ENCODE measurements around the gene MFSD6L. TPM values are rescaled to one million over a fixed set of nuclear protein-coding genes. Genes with fewer than 3 reads are reported as not detected.

MFSD6L gene
- total and polyA plus RNA-seq, 2 of the 13 experiments (the other 11 are each of a cell fraction or from before 2014, with no cell fraction given) = not detected

DNA sequence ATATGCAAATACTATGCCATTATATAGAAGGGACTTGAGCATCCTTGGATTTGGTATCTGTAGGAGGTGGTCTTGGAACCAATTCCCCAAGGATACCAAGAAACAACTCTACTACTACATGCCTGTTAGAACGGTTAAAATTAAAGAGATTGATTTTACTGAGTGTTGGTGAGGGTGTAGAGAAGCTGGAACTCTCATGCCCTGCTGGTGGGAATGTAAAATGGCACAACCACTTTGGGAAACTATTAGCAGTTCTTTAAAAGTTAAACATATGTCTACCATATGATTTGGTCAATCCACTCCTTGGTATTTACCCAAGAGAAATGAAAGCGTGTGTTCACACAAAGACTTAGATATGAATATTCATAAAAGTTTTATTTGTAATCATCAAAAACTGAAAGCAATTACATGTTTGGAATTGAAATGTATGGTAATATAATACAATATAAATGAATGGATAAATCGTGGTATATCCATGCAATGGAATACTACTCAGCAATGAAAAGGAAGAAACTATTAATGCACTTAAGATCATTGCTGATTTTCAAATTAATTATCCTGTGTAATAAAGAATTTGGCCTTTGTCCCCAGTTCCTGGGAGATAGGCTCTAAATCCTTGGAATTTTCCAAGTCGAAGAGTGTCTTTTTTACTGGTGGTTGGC, 7.8 kb downstream of the MFSD6L start:
- H4K20me1 ChIP-seq (ENCODE audit: insufficient read depth, low read length) = no peaks in the 10 kb centered on the region
- H3K36me3 ChIP-seq (replicated peaks in 1 of 2; ENCODE audit: control insufficient read depth in 1 of 2, insufficient read depth in 2 of 2, low read length in 2 of 2) = no peaks in the 10 kb centered on the region
- H3K79me2 ChIP-seq (ENCODE audit: insufficient read depth, low read length) = no peaks in the 10 kb centered on the region
- H3K4me2 ChIP-seq (ENCODE audit: low read depth, low read length) = no peak overlapping the region
- WGBS (ENCODE audit: low lambda C conversion rate) = 26% methylated on average over 4 of the region's 4 CpGs
- ATAC-seq = no peak
- ChIA-PET POLR2A (no interaction called here), CTCF (ENCODE audit: low intra/inter-chr PET ratio, low total read pairs) (no interaction called here)
- intact Hi-C loops (cut with micrococcal nuclease; ENCODE audit: unreplicated experiment) (no loop called here), in situ Hi-C loops (cut with HindIII; ENCODE audit: extremely low pct_ligation_motif_present, low pct_unique_long_range_greater_than_20kb) (no loop called here)
- H3K4me3 ChIP-seq (replicated peaks in 1 of 3; ENCODE audit: insufficient read depth in 1 of 3, low read depth in 2 of 3, low read length in 3 of 3) = no peak overlapping the region
- peak; percentile 26 for FAIRE-seq
- peaks cover 18% of the 10 kb centered on the region for H3K4me1 ChIP-seq (ENCODE audit: insufficient read depth, low read length)
- TF ChIP-seq WIZ (CRISPR knock-in tag; IDR thresholded peaks at IDR 0.05) (no peak), TEAD3 (CRISPR knock-in tag; optimal IDR thresholded peaks at IDR 0.05; ENCODE audit: borderline replicate concordance) (peak; percentile 76)
- H3K27ac ChIP-seq (ENCODE audit: extremely low read length, insufficient read depth, low read length) = no peak overlapping the region
- no peak overlapping the region for H2AFZ ChIP-seq (ENCODE audit: low read length)
- H3K27me3 ChIP-seq (ENCODE audit: control insufficient read depth in 1 of 2, insufficient read depth in 2 of 2, low read length in 2 of 2) = peaks cover 3 to 68% of the 10 kb centered on the region in 2 experiments
- BruUV-seq (replicated peaks) = no TSS peak
- no peaks in the 10 kb centered on the region for H3K9me3 ChIP-seq (ENCODE audit: low read length)
- H3K9ac ChIP-seq (ENCODE audit: insufficient read depth, low read depth, low read length) = no peak overlapping the region
- no peak for DNase-seq (ENCODE audit: low spot score)

DNA sequence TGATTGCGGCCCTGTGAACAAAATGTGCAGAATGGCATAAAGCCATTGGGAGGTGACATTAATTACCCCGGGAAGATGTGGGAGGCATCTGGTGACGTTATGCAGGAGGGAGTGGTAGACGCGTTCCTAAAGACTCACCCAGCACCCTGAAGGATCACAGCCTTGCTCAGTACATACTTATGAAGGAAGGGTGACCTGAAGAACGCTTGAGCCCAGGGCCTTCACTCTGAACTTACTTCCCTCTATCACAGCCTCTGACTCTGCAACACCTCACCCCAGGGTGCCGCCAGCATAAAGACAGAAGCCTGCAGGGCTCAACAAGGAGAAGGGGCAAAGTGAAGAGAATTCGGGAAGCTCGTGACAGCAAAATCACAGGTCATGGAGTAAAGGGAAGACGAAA, 9.4 kb downstream of the MFSD6L start:
- no peak overlapping the region for H3K9ac ChIP-seq (ENCODE audit: insufficient read depth, low read depth, low read length)
- H3K4me1 ChIP-seq (ENCODE audit: insufficient read depth, low read length) = peaks cover 18% of the 10 kb centered on the region
- H3K9me3 ChIP-seq (ENCODE audit: low read length) = no peaks in the 10 kb centered on the region
- H3K79me2 ChIP-seq (ENCODE audit: insufficient read depth, low read length) = no peaks in the 10 kb centered on the region
- H2AFZ ChIP-seq (ENCODE audit: low read length) = no peak overlapping the region
- CTCF ChIA-PET (ENCODE audit: low intra/inter-chr PET ratio, low total read pairs) = no interaction called here
- no peak for TF ChIP-seq GLI4 (CRISPR knock-in tag; IDR thresholded peaks at IDR 0.05; ENCODE audit: borderline replicate concordance)
- TF ChIP-seq ZNF619 (CRISPR knock-in tag; IDR thresholded peaks at IDR 0.05) = no peak
- TF ChIP-seq AGO2 (optimal IDR thresholded peaks at IDR 0.05; ENCODE audit: low read depth, low read length) = no peak
- TF ChIP-seq RAD21 (CRISPR knock-in tag; IDR thresholded peaks at IDR 0.05) = no peak
- no peak for TF ChIP-seq MBNL3 (CRISPR knock-in tag; conservative IDR thresholded peaks at IDR 0.05)
- no peak for TF ChIP-seq TSC22D2 (CRISPR knock-in tag; IDR thresholded peaks at IDR 0.05; ENCODE audit: borderline replicate concordance)
- no peak for TF ChIP-seq ZBTB7A (CRISPR knock-in tag; IDR thresholded peaks at IDR 0.05)
- in situ Hi-C loops (cut with HindIII; ENCODE audit: extremely low pct_ligation_motif_present, low pct_unique_long_range_greater_than_20kb) = no loop called here
- no peaks in the 10 kb centered on the region for H4K20me1 ChIP-seq (ENCODE audit: insufficient read depth, low read length)
- no peak overlapping the region for H3K27ac ChIP-seq (ENCODE audit: extremely low read length, insufficient read depth, low read length)
- FAIRE-seq = no peak
- no peak overlapping the region for H3K4me3 ChIP-seq (replicated peaks in 1 of 3; ENCODE audit: insufficient read depth in 1 of 3, low read depth in 2 of 3, low read length in 3 of 3)
- no peak overlapping the region for H3K4me2 ChIP-seq (ENCODE audit: low read depth, low read length)
- H3K36me3 ChIP-seq (replicated peaks in 1 of 2; ENCODE audit: control insufficient read depth in 1 of 2, insufficient read depth in 2 of 2, low read length in 2 of 2) = no peaks in the 10 kb centered on the region
- intact Hi-C loops (cut with micrococcal nuclease; ENCODE audit: unreplicated experiment) = no loop called here
- DNase-seq (ENCODE audit: low spot score) = no peak
- 11% methylated on average over 10 of the region's 10 CpGs for WGBS (ENCODE audit: low lambda C conversion rate)
- no peak for ATAC-seq
- H3K27me3 ChIP-seq (ENCODE audit: control insufficient read depth in 1 of 2, insufficient read depth in 2 of 2, low read length in 2 of 2) = peaks cover 3 to 68% of the 10 kb centered on the region in 2 experiments; a peak in 4 of 5 replicates
- BruUV-seq (replicated peaks) = no TSS peak
- POLR2A ChIA-PET = no interaction called here
